Uterus (tissue), 2 donors: Measurements from ENCODE around the gene SND1.

Experiments used
- POLR2A ChIP-seq, 2 donors: fragments of 450-650 bp; IDR thresholded peaks; one replicate each; pipeline ENCODE4 v1.6.1; 2016; ENCODE audit warnings: antibody characterized with exemption in 2 of 2, mild to moderate bottlenecking in 1 of 2, moderate library complexity in 1 of 2
- TF ChIP-seq, protein P1 (sequence below), 4 experiments: fragments of 200-600 bp in 2 of 4; fragments of 450-650 bp in 2 of 4; sonication (generic) in 2 of 4; IDR thresholded peaks; one replicate each; pipeline ENCODE4 v1.5.1; 2016 to 2019; ENCODE audit warnings: antibody characterized with exemption in 4 of 4, mild to moderate bottlenecking in 2 of 4, moderate library complexity in 1 of 4

DNA sequence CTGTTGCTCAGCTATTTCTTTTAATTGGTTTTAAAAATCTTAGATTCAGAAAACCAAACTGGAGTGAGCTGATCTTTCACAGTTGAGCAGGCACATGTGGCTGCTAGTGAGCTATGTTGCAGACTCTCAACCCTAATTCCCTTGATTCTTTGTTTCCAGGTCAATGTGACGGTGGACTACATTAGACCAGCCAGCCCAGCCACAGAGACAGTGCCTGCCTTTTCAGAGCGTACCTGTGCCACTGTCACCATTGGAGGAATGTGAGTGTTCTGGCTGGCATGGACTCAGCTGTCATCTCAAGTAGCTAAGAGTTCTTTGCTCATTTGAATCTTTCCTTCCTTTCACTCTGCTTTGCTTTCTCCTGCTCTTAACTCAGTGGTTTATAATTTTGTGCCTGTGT, 192.2 kb downstream of the SND1 start:
- TF ChIP-seq POLR2A (IDR thresholded peaks at IDR 0.05) = no peak
- TF ChIP-seq, protein P1, sequence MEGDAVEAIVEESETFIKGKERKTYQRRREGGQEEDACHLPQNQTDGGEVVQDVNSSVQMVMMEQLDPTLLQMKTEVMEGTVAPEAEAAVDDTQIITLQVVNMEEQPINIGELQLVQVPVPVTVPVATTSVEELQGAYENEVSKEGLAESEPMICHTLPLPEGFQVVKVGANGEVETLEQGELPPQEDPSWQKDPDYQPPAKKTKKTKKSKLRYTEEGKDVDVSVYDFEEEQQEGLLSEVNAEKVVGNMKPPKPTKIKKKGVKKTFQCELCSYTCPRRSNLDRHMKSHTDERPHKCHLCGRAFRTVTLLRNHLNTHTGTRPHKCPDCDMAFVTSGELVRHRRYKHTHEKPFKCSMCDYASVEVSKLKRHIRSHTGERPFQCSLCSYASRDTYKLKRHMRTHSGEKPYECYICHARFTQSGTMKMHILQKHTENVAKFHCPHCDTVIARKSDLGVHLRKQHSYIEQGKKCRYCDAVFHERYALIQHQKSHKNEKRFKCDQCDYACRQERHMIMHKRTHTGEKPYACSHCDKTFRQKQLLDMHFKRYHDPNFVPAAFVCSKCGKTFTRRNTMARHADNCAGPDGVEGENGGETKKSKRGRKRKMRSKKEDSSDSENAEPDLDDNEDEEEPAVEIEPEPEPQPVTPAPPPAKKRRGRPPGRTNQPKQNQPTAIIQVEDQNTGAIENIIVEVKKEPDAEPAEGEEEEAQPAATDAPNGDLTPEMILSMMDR (IDR thresholded peaks at IDR 0.05) = no peak
